Activated naive CD8-positive, alpha-beta T cell treated with anti-CD3 and anti-CD28 coated beads, Interleukin-2, amount 50 U/mL, for 16 hours (primary cell): ENCODE results near the gene PTPRQ.
"Not testable (repeated sequence)": the region's sequence is repeated elsewhere in the genome, so short reads cannot be mapped to it uniquely, and the experiment has no call there.

Source experiments
- DNase-seq: peaks from one replicate; pipeline ENCODE4 v3.0.0-alpha.2; 2020; ENCODE audit warnings: low read depth, low spot score

Gene PTPRQ

GRCh38 chr12:80636832-80637231 lies 192.8 kb downstream of the PTPRQ start:
- DNase-seq = no peak

DNA sequence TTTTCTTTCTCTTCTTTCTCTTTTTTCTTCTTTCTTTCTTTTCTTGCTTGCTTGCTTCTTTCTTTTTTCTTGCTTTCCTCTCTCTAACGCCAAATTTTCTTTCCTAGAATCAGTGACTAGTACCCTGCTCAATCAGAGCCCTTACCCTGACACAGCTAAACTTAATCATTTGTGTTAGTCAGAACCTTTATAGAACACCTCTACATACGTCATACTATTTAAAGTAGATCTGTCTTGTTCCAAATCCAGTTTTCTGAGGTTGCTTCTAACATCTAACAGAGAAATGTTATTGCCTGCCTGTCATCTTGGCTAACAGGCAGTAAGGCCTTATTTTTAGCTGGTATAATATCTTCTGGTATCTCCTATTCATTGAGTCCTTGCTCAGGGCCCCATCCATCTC lies 197.9 kb downstream of the PTPRQ start:
- no peak for DNase-seq

DNA sequence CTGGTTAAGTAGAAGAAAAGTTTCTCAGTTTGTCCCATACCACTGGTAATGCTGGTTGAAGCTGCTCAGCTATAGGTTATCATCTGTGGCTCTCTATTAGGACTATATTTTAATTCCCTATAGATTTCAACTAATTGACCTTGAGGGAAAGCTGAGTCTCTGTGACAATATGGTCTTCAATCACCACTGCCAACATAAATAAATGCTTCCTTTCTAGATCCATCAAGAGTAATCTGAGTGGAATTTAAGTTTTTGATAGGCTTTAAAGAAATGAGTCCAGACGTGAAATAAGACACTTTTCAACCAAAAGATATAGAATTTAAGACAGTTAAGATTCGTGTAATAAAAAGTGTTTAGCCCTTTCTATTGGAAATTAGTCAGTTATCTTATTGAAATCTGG lies 199.9 kb downstream of the PTPRQ start:
- DNase-seq = no peak

GRCh38 chr12:80648881-80649280 lies 204.8 kb downstream of the PTPRQ start:
- no peak for DNase-seq

GRCh38 chr12:80655751-80656150 lies 211.7 kb downstream of the PTPRQ start:
- DNase-seq = no peak

GRCh38 chr12:80659512-80660063 lies 215.6 kb downstream of the PTPRQ start:
- no peak for DNase-seq

DNA sequence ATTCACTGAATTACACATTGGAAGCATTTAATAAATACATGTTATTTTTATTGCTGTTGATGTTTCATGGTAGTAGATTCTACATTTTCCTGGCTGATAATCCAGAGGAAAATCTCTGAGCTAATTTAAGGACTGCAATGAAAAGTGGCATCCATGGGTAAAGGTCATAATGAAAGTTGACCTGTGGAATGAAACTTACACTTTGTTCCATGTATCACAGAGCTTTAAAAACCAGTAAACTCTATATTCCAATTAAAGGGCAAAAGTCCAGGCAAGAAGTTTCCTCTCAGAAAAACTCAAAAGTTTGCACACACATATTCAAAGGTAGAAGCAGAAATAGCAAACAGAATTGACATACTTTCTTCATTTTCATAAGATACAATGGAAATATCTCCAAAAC lies 218.6 kb downstream of the PTPRQ start:
- DNase-seq = no peak

GRCh38 chr12:80670214-80670613 lies 226.2 kb downstream of the PTPRQ start:
- DNase-seq = no peak

GRCh38 chr12:80676042-80676636 lies 232.1 kb downstream of the PTPRQ start:
- not testable (repeated sequence) for DNase-seq

DNA sequence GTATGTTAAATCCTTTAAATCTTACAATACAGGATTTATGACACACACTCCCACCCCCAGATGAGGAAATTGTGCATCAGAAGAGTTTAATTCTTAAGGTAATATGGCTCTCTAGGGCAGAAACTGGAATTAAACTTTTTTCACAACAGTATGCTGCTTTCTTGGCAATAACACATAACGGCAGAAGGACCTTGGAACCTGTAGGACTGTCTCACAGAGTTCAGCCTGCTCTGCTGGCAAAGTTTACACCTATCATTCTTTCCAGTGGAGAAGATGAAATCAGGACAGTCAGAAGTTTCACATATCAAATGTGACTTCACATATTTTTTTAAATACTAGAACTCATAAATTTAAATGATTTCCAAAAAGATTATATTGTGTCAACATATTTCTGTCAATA lies 232.8 kb downstream of the PTPRQ start:
- no peak for DNase-seq

DNA sequence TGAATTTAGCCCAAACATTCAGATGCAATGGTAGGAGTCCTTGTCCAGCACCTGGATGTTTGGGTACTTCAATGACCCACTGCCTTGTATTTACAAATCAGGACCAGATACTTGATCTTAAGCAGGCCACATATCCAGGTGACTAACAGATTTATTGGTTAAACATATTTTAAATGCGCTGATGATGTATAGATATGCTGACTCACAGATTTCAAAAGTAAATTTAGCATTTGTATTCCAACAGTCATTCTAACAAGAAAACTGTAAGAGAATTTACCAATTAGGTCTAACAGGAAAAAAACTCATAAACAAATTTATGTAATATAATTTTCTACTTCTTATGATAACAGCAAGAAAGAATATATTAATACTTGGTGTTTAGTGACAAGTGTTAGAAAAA lies 234.0 kb downstream of the PTPRQ start:
- DNase-seq = no peak

DNA sequence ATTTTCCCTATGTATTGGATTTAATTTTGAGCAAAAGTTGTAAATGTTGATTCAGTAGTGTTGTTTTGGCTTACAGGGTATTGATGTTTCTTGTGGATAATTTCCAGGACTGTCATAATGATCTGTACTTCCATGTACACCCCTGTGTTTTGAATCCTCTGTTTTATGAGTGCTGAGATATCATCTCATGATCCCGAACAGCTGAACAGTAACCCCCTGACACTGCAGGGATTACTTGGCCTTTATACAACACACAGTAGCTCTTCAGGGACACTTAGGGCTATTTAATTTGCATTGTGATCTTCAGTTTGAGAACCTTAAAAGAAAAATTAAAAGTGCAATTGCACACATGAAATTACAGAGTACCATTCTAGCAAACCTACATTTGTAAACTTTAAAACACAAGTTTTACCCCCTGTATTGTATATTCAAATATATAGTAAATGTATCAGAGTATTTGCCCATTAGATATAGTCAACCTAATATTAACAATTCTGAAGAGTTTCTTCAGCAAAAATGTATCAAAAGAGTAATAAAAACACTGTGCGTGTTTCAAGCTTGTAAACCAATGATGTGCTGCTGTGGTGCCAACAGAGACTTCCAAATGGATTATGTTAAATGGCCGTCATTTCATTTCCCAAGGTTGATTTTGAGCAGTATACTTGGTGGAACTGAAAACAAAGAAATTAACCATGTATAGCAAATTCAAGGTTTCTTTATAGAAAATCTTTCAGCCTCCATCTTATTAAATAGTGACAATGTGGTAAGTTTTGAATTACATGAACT lies 235.5 kb downstream of the PTPRQ start:
- DNase-seq = no peak

DNA sequence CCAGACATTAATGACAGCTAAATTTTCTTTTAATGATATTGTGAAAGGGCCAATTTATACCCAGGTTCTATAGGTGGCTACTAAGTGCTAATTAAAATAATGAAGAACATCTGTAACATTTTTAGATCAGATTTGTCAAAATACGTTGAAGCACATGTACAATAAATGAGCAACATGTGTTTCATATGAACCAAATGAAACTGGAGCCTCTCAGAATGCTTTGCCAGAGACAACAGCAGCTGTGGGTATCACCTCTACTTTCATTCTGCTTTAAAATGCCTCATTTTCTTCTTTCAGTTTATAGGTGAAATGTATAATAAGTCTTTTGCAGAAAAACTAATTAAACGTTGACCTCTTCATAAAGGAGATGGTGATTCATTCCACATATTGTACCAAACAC lies 237.3 kb downstream of the PTPRQ start:
- DNase-seq = no peak

GRCh38 chr12:80681786-80682185 lies 237.8 kb downstream of the PTPRQ start:
- no peak for DNase-seq

- no peak for DNase-seq
Measured at GRCh38 chr12:80684077-80684495, 240.1 kb downstream of the PTPRQ start.

- no peak for DNase-seq
Measured at GRCh38 chr12:80690090-80690489, 246.1 kb downstream of the PTPRQ start.

- DNase-seq = no peak
Measured at GRCh38 chr12:80690513-80690912, 246.5 kb downstream of the PTPRQ start.

DNA sequence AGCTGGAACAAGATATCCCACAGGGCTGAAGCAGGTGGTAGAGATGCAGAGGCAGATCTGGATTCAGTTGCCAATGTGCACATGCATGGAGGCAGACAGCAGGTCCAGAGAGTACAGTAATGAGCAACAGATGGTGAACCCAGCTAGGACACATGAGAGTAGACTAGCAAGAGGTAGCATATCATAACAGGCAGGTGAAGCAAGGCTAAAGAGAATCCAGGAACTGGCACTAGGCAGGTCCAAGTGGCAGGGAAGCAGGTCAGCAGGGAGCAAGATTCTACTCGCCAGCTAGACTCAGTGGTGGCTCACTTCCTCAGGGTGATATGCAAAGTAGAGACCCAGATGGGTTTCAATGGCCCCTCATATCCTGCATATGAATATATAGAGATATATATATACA lies 248.1 kb downstream of the PTPRQ start:
- no peak for DNase-seq

- DNase-seq = no peak
Measured at GRCh38 chr12:80697270-80697887, 253.3 kb downstream of the PTPRQ start.

DNA sequence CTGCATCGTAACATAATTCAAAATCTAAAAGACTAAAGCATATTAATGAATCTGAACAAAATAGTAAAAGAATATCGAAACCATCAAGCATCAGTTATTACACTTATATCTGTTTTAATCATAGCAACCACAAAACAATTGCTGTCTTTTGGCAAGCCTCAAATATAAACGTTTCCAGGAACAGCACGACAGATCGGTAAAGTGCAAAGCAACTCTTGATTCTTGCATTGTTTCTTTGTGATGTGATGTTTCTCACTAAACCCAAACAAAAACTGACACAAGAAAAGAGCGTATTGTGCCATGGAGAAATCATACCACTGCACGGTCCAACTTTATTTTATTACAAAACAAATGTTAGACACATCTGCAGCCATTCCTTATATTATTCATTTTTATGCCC lies 254.2 kb downstream of the PTPRQ start:
- DNase-seq = no peak

DNA sequence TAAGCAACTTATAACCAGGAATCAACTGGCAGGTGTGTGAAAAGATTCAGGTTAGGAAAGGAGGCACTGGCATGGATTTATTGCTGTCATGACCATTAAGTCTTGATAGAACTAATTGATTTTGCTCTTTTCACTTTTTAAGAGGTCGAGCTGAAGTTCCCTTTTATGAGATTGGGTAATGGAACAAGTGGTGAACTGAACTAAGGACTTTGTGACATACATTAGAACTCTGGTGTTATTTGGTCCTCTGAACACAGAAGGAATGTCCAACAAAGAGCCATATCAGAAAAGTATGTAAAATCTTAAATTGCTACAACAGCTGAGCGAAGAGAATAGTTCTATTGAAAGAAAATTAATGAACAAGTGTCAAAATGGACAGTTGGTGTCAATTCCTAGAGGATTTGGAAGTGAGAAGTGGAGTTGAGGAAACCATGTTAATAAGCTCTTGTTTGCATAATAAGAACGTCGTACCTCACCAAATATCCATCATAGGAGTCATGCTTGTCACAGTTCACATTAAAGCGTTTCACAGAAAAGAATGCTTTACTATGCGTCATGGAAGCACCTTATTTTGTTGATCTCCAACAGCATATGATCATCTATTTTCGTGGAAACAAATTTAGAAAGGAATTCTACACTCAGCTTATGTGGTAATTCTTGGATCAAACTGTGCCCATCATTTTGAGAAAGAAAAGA lies 255.0 kb downstream of the PTPRQ start:
- no peak for DNase-seq

- DNase-seq = no peak
Measured at GRCh38 chr12:80700327-80700726, 256.3 kb downstream of the PTPRQ start.
